PFSK-1 (cell line): ENCODE data around the gene SLC44A5.

Experiments
- FOXP2 ChIP-seq: optimal IDR thresholded peaks from 2 replicates; pipeline ENCODE3; 2011; ENCODE audit warnings: borderline replicate concordance, control low read depth, inconsistent platforms; ENCODE audit not compliant: insufficient read depth; ENCODE audit errors: extremely low read length, extremely low read depth
- POLR2AphosphoS5 ChIP-seq: IDR thresholded peaks from 2 replicates; pipeline ENCODE4 v1.6.1; 2012; ENCODE audit warnings: low read depth, mild to moderate bottlenecking, control low read depth, low read length, moderate library complexity
- SIN3A ChIP-seq: IDR thresholded peaks from 2 replicates; pipeline ENCODE4 v1.6.1; 2012; ENCODE audit warnings: mild to moderate bottlenecking, low read length, moderate library complexity, borderline replicate concordance; ENCODE audit not compliant: insufficient read depth
- TAF1 ChIP-seq: IDR thresholded peaks from 2 replicates; pipeline ENCODE4 v1.6.1; 2012; ENCODE audit warnings: low read length, control low read depth, borderline replicate concordance; ENCODE audit not compliant: insufficient read depth
- TF ChIP-seq, protein P1 (sequence below), 2 experiments: IDR thresholded peaks; 2 replicates each; pipeline versions ENCODE4 v1.6.1 to v1.8.0; 2011 to 2012; ENCODE audit warnings: low read depth in 2 of 2, low read length in 2 of 2, control low read depth in 1 of 2, inconsistent platforms in 1 of 2, mild to moderate bottlenecking in 1 of 2, moderate library complexity in 1 of 2; ENCODE audit not compliant: insufficient read depth in 1 of 2

DNA sequence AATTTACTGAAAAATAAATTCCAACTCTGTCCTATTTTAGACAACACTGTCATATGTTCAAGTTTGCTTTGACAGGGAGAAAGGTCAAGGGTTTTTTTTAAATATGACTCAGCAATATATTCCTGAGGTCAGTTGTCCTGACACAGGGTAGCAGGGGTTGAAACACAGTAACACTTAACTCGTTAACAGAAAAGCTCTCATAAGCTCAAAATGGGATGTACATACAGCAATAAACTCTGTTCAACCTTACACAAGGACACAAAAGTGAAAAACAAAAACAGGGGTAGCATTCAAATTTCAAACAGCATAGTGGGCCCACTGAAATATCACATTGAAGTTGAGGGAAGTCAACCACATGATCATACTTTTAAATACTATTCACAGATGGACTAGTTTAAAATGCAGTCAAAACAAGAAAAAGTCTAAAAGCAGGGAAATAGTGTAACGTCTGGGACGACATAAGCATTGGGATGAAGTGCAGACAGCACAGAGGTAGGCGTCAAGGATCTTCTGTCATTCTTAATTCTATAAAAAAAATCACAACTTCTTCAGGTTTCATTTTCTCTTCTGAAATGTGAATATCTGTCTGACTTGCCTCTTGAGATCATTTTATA, 89.9 kb downstream of the SLC44A5 start:
- no peak for TF ChIP-seq POLR2AphosphoS5
- no peak for TF ChIP-seq FOXP2
- no peak for TF ChIP-seq SIN3A
- TF ChIP-seq TAF1, result no peak
- TF ChIP-seq, protein P1, sequence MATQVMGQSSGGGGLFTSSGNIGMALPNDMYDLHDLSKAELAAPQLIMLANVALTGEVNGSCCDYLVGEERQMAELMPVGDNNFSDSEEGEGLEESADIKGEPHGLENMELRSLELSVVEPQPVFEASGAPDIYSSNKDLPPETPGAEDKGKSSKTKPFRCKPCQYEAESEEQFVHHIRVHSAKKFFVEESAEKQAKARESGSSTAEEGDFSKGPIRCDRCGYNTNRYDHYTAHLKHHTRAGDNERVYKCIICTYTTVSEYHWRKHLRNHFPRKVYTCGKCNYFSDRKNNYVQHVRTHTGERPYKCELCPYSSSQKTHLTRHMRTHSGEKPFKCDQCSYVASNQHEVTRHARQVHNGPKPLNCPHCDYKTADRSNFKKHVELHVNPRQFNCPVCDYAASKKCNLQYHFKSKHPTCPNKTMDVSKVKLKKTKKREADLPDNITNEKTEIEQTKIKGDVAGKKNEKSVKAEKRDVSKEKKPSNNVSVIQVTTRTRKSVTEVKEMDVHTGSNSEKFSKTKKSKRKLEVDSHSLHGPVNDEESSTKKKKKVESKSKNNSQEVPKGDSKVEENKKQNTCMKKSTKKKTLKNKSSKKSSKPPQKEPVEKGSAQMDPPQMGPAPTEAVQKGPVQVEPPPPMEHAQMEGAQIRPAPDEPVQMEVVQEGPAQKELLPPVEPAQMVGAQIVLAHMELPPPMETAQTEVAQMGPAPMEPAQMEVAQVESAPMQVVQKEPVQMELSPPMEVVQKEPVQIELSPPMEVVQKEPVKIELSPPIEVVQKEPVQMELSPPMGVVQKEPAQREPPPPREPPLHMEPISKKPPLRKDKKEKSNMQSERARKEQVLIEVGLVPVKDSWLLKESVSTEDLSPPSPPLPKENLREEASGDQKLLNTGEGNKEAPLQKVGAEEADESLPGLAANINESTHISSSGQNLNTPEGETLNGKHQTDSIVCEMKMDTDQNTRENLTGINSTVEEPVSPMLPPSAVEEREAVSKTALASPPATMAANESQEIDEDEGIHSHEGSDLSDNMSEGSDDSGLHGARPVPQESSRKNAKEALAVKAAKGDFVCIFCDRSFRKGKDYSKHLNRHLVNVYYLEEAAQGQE (IDR thresholded peaks at IDR 0.05; ENCODE audit: insufficient read depth in 1 of 2, low read depth in 2 of 2, low read length in 2 of 2), result no peak
